CD4-positive, alpha-beta T cell treated with Interleukin-17A for 4 hours (primary cell): ENCODE results near the gene CCSER1.
"Not testable (repeated sequence)": the region's sequence is repeated elsewhere in the genome, so short reads cannot be mapped to it uniquely, and the experiment has no call there.

Experiments used
- DNase-seq: peaks from one replicate; pipeline ENCODE4 v3.0.0-alpha.2; 2020; ENCODE audit warnings: mixed read lengths

CCSER1 gene

GRCh38 chr4:90845777-90846176, 718.6 kb downstream of the CCSER1 start:
- DNase-seq: no peak

GRCh38 chr4:90852237-90852636, 725.0 kb downstream of the CCSER1 start:
- DNase-seq: no peak

- no peak for DNase-seq
These were observed 727.9 kb downstream of the CCSER1 start for GRCh38 chr4:90855111-90855510.

GRCh38 chr4:90857081-90857820, 730.1 kb downstream of the CCSER1 start:
- no peak for DNase-seq

GRCh38 chr4:90875791-90876190, 748.6 kb downstream of the CCSER1 start:
- DNase-seq: no peak

GRCh38 chr4:90876296-90876695, 749.1 kb downstream of the CCSER1 start:
- no peak for DNase-seq

- DNase-seq: no peak
These were observed 756.3 kb downstream of the CCSER1 start for GRCh38 chr4:90883519-90883918.

- DNase-seq: no peak
These were observed 761.4 kb downstream of the CCSER1 start for GRCh38 chr4:90888571-90888970.

- DNase-seq: no peak
These were observed 762.0 kb downstream of the CCSER1 start for GRCh38 chr4:90889171-90889570.

GRCh38 chr4:90903413-90903812, 776.2 kb downstream of the CCSER1 start:
- not testable (repeated sequence) for DNase-seq

- DNase-seq: no peak
These were observed 776.8 kb downstream of the CCSER1 start for GRCh38 chr4:90904021-90904420.

- DNase-seq: no peak
These were observed 779.0 kb downstream of the CCSER1 start for GRCh38 chr4:90906239-90906638.

GRCh38 chr4:90911724-90912434, 784.7 kb downstream of the CCSER1 start:
- not testable (repeated sequence) for DNase-seq

GRCh38 chr4:90922174-90922573, 795.0 kb downstream of the CCSER1 start:
- DNase-seq: no peak

- DNase-seq: no peak
These were observed 799.8 kb downstream of the CCSER1 start for GRCh38 chr4:90926957-90927356.

GRCh38 chr4:90943311-90943710, 816.1 kb downstream of the CCSER1 start:
- DNase-seq: no peak

GRCh38 chr4:90946945-90947344, 819.8 kb downstream of the CCSER1 start:
- no peak for DNase-seq

- no peak for DNase-seq
These were observed 823.2 kb downstream of the CCSER1 start for GRCh38 chr4:90950385-90950841.

GRCh38 chr4:90951037-90951436, 823.8 kb downstream of the CCSER1 start:
- no peak for DNase-seq

- no peak for DNase-seq
These were observed 831.2 kb downstream of the CCSER1 start for GRCh38 chr4:90958256-90958895.

- no peak for DNase-seq
These were observed 833.2 kb downstream of the CCSER1 start for GRCh38 chr4:90960433-90960832.

- DNase-seq: no peak
These were observed 833.6 kb downstream of the CCSER1 start for GRCh38 chr4:90960840-90961239.

GRCh38 chr4:90970021-90970420, 842.8 kb downstream of the CCSER1 start:
- DNase-seq: no peak

GRCh38 chr4:90977726-90978125, 850.5 kb downstream of the CCSER1 start:
- no peak for DNase-seq
